HFF-Myc (cell line): ENCODE data around the gene DZANK1.
A peak's percentile ranks its signal among the peaks of the same experiment; 100 is the strongest.

Source experiments
- DNase-seq: peaks from one replicate; pipeline ENCODE4 v3.0.0-alpha.2; 2011; ENCODE audit warnings: low read depth; ENCODE audit errors: extremely low read depth
- H3K4me3 ChIP-seq: replicated peaks from 2 replicates; pipeline ENCODE4 v1.5.1; 2011; ENCODE audit warnings: low read depth, mild to moderate bottlenecking, control low read depth, low read length
- CTCF ChIP-seq: IDR thresholded peaks from 2 replicates; pipeline ENCODE4 v1.5.1; 2012; ENCODE audit warnings: mild to moderate bottlenecking, low read depth, low read length, control low read depth; ENCODE audit errors: missing control alignments

Gene DZANK1

DNA sequence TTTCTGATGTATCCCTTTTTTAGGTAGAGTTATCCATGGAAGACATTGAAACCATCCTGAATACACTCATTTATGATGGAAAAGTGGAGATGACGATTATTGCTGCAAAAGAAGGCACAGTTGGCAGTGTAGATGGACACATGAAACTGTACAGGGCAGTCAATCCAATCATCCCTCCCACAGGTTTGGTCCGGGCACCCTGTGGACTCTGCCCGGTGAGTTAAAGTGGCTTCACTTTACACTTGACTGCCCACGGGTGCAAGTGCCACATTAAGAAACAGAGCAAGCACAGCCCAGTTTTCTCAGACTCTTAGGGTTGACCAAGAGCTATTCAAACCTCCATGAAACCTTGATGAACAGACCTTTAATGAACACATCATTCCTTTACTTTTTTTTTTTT is 14.8 kb upstream of the DZANK1 start:
- no peak for DNase-seq
- TF ChIP-seq CTCF, result no peak
- no peak overlapping the region for H3K4me3 ChIP-seq

DNA sequence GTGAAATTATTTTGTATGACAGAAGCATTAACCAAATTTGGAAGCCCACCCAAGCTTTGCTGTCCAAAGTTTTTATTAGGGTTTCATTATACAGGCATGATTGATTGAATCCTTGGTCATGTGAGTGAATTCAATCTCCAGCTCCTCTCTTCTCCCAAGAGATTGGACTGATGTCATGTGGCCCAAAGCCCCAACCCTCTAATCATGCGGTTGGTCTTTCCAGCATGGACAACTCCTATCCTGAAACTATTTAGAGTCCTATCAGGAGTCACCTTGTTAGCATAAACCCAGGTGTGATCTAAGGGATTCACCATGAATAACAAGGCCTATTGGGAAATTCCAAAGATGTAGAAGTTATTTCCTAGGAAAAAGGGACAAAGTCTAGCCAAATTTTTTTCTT is 11.0 kb upstream of the DZANK1 start:
- DNase-seq, result no peak
- H3K4me3 ChIP-seq, result no peak overlapping the region
- TF ChIP-seq CTCF, result no peak

DNA sequence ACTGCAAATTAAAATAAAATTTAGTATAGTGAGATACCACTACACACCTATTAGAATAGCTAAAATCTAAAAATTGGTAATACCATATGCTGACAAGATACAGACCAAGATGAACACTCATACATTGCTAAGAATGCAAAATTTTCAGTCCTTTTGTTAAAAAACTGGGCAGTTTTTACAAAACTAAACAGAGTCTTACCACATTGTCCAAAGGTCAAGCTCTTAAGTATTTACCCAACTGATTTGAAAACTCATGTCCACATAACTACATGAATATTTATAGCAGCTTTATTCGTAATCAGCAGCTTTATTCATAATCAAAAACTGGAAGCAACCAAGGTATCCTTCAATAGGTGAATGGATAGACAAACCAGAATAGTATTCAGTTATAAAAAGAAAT is 10.4 kb upstream of the DZANK1 start:
- H3K4me3 ChIP-seq, result no peak overlapping the region
- TF ChIP-seq CTCF, result no peak

DNA sequence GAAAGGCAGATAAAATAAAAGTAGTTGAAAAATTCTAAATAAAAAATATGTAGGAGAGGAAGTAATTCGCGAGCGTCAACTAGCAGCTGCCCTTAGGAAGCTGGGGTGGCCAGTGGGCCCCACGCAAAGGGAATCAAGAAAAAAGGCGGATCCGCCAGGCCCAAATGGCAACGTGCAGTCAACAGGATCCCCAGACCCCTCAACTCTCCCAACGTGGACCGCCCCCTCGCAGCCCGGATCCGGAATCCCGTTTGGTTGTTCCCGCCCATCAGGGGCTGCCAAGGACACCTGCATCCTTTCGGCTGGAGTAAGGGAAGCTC is 296 bp downstream of the DZANK1 start:
- DNase-seq, result no peak
- TF ChIP-seq CTCF, result no peak
- H3K4me3 ChIP-seq, result peak overlapping the region; percentile 68

More for the DNA sequence above, 10.4 kb upstream of the DZANK1 start:
- DNase-seq, result no peak

DNA sequence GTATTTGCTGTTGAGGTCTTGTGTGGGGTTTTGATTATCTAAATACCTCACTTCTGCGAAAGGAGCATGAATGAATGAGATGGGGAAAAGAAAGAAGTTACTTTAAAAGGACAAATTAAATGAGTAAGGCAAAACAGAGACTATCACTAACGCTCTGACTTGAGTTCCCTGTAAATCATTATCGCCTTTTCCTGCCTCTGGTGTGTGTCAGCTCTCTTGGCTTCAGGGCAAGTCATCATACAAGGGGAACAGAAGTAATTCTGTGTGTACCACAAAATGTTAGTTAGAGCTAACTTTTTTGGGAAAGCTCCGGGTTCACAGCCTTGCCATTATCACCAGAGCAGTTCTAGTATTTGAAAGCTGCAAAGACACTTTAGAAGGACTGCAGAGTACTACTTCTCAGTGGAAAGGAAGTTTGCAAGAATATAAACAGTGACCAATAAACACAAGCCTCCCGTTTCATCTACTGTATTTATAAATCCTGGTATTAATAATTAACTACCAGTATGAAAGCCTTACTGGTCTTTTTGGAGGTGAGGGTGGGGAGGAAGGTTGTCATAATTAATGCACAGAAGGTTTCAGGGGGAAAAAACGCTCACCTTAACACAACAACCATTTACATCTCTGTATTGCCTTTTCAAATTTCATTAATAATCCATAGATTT is 1.2 kb downstream of the DZANK1 start:
- peak overlapping the region; percentile 68 for H3K4me3 ChIP-seq
- no peak for DNase-seq
- TF ChIP-seq CTCF, result no peak

DNA sequence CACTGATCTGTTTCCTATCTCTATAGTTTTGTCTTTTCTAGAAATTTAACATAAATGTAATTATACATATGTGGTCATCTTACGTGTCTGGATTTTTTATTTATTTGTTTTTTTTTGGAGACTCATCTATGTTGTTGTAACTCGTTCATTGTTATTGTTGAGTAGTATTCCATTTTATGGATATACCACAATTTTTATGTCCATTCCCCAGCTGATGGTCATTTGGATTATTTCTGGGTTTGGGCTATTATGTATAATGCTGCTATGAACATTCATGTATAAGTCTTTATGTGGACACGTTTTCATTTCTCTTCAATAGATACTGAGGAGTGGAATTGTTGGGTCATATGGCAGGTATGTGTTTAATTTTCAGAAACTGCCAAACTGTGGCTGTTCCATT is 10.2 kb downstream of the DZANK1 start:
- H3K4me3 ChIP-seq, result no peak overlapping the region
- DNase-seq, result no peak
- no peak for TF ChIP-seq CTCF

GRCh38 chr20:18443886-18444285 is 22.9 kb downstream of the DZANK1 start:
- peak; percentile 11 for DNase-seq
- no peak overlapping the region for H3K4me3 ChIP-seq
- TF ChIP-seq CTCF, result no peak
